ENCODE results near the gene TSSK2.
"Not testable (repeated sequence)": the region's sequence is repeated elsewhere in the genome, so short reads cannot be mapped to it uniquely, and the experiment has no call there.

GRCh38 chr22:19084126-19084525 is 47.0 kb upstream of the TSSK2 start:
- TF ChIP-seq CTCF, POLR2AphosphoS5 (IDR thresholded peaks at IDR 0.05): not testable (repeated sequence)
